GM06990 (cell line): ENCODE data around the gene ZNF763.
"Not testable (repeated sequence)": the region's sequence is repeated elsewhere in the genome, so short reads cannot be mapped to it uniquely, and the experiment has no call there.

Experiments
- DNase-seq: peaks from one replicate; pipeline ENCODE4 v3.0.0-alpha.2; 2011; ENCODE audit not compliant: insufficient read length; ENCODE audit errors: extremely low read depth
- H3K27me3 ChIP-seq: replicated peaks from 2 replicates; pipeline ENCODE4 v1.6.0; 2011; ENCODE audit warnings: low read length; ENCODE audit not compliant: control insufficient read depth, insufficient read depth
- H3K36me3 ChIP-seq: 2 replicates; pipeline ENCODE4 v1.5.1; 2011; ENCODE audit warnings: low read length; ENCODE audit not compliant: control insufficient read depth, insufficient read depth
- H3K4me3 ChIP-seq: replicated peaks from 2 replicates; pipeline ENCODE4 v1.5.1; 2011; ENCODE audit warnings: low read depth, mild to moderate bottlenecking, control low read depth, low read length
- CTCF ChIP-seq: IDR thresholded peaks from 2 replicates; pipeline ENCODE4 v1.5.1; 2011; ENCODE audit warnings: low read length, control low read depth, mild to moderate bottlenecking, inconsistent platforms; ENCODE audit not compliant: insufficient read depth, poor library complexity, severe bottlenecking

Gene ZNF763

GRCh38 chr19:11944656-11945055 is 20.2 kb upstream of the ZNF763 start:
- peaks cover 17% of the 10 kb centered on the region for H3K36me3 ChIP-seq
- TF ChIP-seq CTCF, result no peak

GRCh38 chr19:11948646-11949045 is 16.2 kb upstream of the ZNF763 start:
- Histone ChIP-seq H3K4me3 (no peak overlapping the region), H3K27me3 (no peaks in the 10 kb centered on the region), H3K36me3 (peaks cover 19% of the 10 kb centered on the region)
- no peak for DNase-seq
- no peak for TF ChIP-seq CTCF

More at GRCh38 chr19:11944656-11945055, 20.2 kb upstream of the ZNF763 start:
- no peak for DNase-seq
- Histone ChIP-seq H3K4me3 (no peak overlapping the region), H3K27me3 (no peaks in the 10 kb centered on the region)

GRCh38 chr19:11949201-11949600 is 15.6 kb upstream of the ZNF763 start:
- Histone ChIP-seq H3K4me3 (no peak overlapping the region), H3K27me3 (no peaks in the 10 kb centered on the region), H3K36me3 (peaks cover 17% of the 10 kb centered on the region)
- DNase-seq, result no peak
- no peak for TF ChIP-seq CTCF

- H3K27me3 ChIP-seq, H3K4me3 ChIP-seq, DNase-seq: not testable (repeated sequence)
- H3K36me3 ChIP-seq, result peaks cover 17% of the 10 kb centered on the region
These were observed 15.2 kb upstream of the ZNF763 start for GRCh38 chr19:11949614-11950080.

GRCh38 chr19:11950312-11950711 is 14.5 kb upstream of the ZNF763 start:
- DNase-seq, result no peak
- Histone ChIP-seq H3K36me3 (peaks cover 17% of the 10 kb centered on the region), H3K27me3 (no peaks in the 10 kb centered on the region), H3K4me3 (no peak overlapping the region)
- TF ChIP-seq CTCF, result no peak

GRCh38 chr19:11963566-11964355 is 1.1 kb upstream of the ZNF763 start:
- H3K36me3 ChIP-seq, result no peaks in the 10 kb centered on the region
- DNase-seq, result peak; percentile 56
- no peaks in the 10 kb centered on the region for H3K27me3 ChIP-seq
- peak; percentile 84 for TF ChIP-seq CTCF
- no peak overlapping the region for H3K4me3 ChIP-seq
